Effector CD8-positive, alpha-beta T cell (primary cell): ENCODE results near the gene LTO1.
A peak's percentile ranks its signal among the peaks of the same experiment; 100 is the strongest.

Source experiments
- DNase-seq: peaks from one replicate; lab custom pipeline; 2025; lab: John Stamatoyannopoulos, UW
- total RNA-seq, 4 experiments: gene quantifications; one replicate each; lab custom pipeline; 2026; lab: John Stamatoyannopoulos, UW

LTO1 gene, protein sequence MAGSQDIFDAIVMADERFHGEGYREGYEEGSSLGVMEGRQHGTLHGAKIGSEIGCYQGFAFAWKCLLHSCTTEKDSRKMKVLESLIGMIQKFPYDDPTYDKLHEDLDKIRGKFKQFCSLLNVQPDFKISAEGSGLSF
- total RNA-seq, result 25.9 to 42.9 (median 36.2) reads per million in 4 experiments

DNA sequence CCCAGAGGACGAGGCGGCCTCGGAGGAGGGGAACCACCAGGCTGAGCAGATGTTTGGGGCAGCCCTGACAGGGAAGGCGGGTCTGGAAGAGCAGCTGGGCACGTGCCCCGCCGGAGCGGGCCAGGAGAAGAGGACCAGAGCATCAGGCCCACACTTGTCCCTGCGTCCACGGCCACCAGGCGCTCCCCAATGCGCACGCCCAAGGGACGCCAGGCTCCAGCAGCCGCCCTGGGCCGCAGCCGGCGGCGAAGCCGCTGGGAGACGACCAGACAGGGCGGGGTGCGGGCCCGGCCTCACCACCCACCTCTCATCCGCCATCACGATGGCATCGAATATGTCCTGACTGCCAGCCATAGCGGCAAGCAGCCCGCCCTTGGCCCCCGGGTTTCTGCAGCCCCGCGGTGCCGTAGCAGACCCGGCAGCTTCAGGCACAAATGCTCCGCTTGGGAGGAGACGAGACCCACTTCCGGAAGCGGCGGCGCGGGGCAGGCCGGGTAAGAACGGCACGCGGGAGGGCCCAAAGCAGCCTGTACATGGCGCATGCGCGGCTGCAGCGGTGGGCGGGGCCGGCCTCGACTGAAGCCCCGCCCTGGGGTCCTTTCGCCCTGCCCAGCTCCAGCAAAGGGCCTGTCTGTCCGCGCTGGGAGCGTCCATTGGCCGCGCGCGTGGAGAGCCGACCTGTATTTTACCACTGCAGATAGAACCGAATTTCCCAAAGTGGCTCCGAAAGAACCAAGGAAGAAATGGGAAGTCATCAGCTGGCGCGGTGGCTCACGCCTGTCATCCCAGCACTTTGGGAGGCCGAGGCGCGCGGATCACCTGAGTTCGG lies at the start of gene LTO1:
LTO1 (minus strand) TSS at position 468 of the 829 bp plus-strand sequence; CDS start at position 354, 114 bp downstream.
- DNase-seq, result peak; percentile 92

DNA sequence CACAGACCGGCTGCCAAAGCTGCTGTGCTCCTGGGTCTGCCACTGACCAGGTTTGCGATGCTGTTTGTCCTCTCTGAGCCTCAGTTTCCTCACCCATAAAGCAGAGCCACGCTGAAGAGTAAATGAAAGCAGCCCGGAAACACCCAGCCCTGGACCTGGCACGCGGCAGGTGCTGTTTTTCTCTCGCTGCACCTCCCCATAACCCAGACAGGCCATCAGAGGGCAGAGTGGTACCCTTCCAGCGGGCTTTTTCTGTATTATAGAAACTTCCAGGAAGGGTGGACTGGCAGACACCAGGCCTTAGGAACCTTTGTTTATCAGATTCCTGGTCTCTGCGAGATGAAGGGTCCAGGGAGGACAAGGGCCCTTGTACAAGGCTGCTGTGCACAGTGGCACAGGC lies 46.6 kb upstream of the LTO1 start:
- no peak for DNase-seq

DNA sequence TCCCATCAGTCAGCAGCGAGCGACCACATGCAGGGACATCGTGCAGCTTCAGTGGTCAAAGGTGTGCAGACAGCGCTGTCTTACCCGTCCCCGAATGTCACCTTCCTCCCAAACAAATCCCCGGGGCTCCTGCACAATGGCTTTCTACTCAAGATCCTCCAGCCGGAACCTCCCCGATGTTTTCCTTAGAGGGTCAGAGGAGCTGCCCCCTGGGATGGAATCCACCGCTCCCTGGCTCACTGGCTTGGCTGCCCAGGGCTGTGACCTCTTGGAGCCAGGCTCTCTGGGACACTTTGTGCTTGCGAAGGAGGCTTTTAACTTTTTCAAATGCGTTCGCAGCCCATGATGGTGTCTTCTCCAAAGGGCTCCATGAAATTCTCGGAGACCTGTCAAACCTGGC lies 46.0 kb upstream of the LTO1 start:
- DNase-seq, result no peak

DNA sequence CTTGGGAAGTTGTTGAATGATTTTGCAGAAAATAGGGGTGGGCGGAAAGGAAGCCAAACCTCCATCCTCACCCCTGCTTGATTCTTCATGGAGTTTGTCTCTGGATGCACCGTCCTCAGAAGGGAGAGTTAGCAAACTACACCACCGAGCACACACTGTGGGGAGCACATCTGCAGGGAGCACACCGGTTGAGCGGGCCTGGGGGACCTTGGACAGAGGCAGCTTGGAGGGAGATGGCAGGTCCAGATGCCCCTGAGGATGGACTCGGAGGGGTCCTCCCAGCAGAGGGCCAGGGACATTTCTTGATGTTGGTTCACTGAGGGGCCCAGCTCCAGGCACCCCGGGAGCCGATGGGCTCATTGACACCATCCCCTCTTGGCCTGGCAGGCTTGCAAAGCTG lies 43.8 kb upstream of the LTO1 start:
- no peak for DNase-seq

DNA sequence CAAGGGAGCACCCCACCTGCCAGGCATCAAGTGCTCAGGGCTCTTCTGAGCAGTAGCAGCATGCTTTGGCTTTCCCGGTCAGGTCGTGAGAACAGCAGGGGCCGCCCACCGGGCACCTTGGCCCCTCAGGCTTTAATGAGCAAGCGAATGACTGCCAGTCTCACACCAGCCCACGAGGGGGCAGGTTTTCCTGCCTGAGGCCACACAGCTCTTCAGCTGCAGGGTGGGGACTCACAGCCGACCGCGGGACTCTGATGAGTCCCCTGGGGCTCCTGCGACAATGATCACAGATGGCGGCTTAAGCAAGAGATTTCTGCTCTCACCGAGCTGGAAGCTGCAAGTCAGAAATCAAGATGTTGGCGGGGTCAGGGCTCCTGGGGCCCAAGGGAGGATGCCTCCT lies 43.0 kb upstream of the LTO1 start:
- DNase-seq, result no peak

DNA sequence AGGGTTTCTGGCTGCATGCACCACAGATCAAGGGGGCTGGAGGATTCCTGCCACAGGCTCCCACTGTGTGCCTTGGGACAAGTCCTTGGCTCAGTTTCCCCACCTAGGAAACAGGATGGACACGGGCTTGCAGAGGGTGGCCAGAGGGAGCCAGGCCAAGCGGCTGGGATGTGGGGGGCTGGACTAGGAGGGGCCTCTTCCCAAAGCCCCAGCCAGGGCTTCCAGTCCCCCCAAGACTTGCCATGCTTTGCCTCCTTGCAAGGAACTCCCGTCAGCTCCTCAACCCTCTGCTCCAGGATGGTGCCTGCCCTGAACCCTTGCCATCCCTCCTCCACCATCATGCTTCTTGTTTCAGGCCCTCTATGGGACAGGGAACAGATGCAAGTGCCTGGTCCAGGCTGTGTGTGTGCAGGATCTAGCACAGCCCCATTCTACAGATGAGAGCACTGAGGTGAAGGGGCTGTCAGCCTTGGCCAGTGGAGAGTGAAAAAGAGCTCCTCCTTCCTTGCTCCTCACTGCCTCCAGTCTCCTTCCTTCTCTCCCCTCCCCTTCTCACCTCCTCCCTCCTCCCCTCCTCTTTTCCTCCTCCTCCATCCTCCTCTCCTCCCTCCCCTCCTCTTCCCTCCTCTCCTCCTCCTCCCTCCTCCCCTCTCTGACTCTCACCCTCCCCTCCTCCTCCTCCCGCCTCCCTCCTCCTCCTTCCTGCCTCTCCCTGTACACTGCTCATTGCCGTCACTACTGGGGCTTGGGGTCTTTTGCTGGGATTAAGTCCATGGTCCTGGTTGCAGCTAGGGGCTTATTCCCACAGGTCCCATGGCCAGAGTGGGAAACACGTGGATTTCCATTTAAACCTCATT lies 42.0 kb upstream of the LTO1 start:
- DNase-seq, result no peak

DNA sequence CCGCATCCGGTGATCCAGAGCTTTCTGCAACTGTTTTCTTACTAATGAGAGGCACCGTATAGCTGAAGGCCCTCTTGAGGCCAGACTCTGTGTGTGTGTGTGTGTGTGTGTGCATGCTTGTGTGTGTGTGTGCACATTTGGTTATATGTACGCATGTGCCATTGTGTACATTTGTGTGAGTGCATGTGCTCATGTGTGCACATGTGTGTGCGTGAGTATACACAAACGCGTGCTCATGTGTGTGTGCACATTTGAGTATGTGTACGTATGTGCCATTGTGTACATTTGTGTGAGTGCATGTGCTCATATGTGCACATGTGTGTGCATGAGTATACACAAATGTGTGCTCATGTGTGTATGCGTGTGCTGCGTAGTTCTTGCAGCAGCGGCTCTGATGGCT lies 40.9 kb upstream of the LTO1 start:
- DNase-seq, result no peak

DNA sequence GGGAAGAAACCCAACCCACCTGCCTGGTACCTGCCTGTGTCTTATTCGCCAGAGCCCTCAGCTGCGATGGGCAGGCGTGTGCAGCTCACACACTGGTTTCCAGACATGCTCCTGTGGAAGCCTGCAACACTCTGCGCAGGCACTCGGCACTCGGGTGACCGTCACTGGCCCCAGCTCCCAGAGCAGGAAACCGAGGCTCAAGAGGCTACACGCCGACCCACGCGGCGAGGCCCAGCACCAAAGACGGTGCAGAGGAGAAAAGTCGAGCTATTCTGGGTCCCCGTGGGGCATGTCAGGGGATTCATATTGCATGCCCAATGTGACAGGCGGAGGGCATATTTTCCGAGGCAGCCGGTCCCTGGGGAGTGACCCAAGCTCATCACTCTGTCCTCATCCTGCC lies 40.3 kb upstream of the LTO1 start:
- no peak for DNase-seq

DNA sequence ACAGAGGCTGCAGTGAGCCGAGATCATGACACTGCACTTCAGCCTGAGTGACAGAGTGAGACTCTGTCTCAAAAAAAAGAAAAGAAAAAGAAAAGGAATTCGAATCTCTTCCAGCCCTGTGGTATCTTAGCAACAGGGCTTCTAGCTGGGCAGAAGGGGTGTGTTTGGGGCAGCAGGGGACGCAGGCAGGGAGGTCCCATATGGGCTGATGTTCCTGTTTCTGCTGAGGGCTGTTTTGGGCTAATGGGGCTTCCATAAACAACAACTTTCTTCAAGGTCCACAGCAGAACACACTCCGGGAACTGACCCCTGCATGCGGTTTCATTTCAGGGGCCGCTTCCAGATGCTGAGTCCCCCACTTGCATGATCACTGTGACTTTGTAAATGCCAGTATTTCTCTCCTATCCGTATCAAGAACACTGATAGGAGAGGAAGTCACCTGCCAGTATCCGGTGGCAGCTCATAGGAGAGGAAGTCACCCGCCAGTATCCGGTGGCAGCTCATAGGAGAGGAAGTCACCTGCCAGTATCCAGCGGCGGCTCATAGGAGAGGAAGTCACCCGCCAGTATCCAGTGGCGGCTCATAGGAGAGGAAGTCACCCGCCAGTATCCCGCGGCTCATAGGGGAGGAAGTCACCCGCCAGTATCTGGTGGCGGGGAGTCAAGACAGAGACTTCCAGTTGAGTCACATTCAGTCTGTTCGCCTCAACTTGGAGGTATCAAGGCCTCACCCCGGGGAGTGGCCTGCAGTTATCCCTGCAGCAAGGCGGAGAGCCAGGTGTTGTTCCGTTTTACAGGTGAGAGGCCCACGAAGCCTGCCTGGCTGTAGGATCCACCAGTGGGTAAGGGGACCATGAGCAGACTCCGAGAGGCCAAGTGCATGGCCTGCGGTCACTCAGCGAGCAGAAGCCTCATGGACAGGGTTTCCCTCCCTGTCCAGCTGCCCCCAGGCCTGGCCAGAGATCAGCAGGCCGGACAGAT lies 37.0 kb upstream of the LTO1 start:
- DNase-seq, result no peak

DNA sequence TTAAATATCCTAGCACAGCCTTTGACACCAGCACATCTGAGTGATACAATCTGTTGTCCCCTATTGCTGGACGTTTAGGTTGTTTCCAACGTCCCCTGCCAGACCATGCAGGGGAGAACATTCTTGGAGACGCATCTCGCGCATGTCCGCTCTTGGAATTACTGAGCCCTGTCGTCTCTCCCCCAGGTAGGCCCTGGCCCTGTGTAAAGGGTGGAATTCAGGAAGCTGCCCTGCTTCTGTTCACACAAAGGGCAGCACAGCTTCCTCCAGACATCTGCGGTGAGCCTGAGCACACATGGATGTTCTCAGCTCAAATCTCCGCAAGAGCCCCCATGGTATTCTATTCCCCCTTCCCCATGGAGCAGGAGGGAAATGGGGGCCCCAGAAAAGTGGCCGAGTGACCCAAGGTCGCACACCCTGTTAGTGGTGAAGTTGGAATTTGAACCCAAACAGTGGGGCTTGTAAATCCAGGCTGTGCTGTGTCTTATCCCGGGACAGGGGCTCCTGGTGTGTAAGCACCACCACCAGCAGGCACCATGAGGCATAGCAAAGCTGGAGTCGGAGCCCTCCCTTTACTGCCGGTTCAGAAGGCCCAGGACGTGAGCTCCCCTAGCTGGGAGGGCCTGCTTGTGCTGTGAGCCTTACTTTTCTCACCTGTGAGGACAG lies 33.7 kb upstream of the LTO1 start:
- DNase-seq, result no peak

DNA sequence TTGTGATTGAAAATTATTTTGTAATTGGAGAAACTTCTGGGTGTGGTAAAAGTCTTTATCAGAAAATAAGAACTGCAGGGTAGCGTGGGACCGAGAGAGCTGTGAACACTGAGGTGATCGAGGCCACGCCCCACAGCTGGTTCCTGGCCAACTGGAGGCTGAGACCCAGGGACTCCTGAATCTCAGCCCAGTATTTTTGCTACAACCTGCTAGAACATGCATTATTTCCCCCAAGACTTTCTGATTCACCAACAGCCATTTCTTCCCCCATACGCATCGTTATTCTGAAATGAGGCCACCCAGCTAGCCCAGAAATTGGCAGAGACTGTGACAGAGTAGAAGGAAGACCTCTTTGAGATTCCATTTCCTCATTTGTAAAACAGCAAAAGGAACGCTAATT lies 32.0 kb upstream of the LTO1 start:
- DNase-seq, result no peak

DNA sequence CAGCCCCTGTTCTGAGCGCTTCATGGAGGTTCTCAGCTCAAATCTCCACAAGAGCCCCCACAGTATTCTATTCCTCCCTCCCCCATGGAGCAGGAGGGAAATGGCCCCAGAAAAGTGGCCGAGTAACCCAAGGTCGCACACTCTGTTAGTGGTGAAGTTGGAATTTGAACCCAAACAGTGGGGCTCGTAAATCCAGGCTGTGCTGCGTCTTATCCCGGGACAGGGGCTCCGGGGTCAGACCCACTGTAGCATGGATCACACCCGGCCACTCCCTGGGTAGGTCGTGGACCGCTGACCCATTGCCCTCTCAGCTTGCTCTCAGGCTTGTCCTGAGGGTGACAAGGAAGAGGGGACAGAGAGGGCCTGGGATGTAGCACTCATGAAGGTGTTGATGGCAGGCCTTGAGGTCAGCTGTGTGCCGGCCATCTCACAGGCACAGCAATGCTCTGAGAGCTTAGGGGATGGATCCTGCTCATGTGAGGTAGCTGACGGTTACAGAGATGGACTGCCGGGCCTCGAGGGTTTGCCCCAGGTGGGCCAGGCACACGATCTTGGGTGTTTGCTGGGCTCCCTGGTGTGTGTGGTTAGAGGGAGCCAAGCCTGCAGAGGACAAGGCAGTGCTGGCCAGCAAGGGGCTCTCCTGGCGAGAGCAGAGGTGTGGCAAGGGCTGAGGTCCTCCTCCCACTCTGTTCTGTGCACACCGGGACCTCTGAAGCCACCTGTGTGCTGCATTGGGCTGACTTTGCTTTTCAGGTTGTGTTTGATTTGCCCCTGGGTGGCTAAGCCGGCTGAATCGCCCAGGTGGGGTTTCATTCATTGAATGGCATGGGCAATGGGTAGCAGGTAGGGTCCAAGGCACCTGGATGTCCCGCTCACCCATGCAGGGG lies 31.0 kb upstream of the LTO1 start:
- no peak for DNase-seq

DNA sequence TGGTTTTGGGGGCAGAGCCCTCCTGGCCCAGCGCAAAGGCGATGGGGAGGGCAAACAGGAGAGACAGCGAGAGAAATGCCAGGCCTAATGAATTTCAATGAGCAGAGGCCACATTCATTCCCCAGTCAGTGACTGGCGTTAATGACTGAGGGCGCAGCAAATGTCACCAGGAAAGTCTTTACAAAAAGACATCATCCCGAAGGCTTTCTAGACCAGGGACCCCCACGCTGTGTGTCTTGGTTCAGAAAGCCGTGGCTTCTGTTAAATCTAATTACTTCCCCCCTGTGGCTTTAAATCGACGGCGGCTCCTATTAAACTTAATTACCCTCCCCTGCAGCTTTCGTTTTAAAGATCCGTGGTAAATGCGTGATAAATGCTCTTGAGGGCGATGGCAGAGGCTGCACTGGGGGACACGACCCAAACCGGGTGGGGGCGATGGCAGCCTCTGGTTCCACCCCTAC lies 30.2 kb upstream of the LTO1 start:
- DNase-seq, result no peak

DNA sequence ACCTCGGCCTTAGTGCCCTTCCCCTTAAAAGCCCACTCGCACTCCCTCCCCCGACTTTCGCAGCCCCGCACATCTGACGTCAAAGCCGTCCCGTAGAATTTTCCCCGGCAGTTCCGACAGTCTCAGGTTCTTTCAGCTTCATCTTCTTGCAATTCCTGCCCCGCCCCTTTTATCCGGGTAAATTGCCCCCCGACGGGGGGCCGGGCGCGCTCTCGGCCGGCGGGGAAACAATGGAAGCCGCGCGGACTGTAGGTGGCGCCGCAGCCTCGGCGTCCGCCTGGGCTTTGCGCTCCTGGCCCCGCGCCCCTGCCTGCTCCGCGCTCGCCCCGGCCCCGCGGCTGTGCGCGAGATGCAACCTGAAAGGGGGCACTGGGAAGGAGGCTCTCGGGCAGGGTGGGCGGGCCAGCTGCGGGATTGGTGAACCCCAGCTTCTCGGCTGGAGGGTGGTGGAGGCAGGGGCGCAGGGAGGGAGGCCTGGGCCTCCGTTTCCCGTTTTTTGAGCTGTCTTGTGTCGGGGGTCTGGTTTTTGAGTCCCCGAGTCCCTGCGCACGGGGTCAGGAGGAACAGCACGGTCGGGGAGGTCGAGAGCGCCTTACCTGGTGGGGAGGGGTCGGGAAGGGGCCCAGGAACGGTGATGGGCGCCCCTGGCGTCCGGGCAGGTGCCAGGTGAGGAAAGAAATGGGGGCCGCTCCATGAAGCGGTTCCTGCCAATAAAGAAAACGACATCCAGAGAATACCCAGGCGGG lies 29.5 kb upstream of the LTO1 start:
- DNase-seq, result no peak

DNA sequence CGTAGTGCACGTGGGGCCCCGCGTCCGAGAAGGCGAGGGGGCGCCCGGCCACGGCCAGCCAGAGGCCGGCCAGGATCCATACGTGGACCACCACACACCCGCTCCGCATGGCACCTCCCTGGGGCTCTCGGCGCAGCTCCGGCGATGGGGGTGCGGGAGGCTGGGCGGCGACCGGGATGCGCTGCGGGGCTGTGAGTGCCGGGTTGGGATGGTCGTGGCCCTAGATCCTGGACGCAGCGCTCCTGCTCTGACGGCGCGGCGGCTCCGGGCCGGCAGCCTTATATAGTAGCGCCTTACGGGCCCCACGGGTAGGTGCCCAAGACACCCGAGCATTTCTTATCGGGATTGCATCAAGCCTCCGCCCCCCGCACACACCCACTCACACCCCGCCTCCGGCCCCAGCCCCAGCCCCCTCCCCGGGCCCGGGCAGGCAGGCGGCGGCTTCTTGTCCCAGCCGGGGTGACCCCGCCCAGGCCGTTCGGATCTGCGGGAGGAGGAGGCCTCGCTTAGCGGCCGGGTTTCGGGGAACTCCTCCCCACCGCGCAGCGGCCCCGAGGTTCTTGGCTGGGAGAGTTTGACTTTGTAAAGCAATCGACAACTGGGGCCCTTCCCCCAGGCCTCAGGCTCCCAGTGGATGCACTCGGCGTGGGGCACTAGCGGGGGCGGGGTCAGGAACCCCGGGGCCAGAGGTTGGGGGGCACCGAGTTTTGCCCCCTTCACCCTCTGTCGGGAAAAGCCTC lies 28.8 kb upstream of the LTO1 start, which contains the start of gene FGF19:
FGF19 (minus strand) TSS at position 255 of the 740 bp plus-strand sequence; CDS start at position 109, 146 bp downstream.
- no peak for DNase-seq

DNA sequence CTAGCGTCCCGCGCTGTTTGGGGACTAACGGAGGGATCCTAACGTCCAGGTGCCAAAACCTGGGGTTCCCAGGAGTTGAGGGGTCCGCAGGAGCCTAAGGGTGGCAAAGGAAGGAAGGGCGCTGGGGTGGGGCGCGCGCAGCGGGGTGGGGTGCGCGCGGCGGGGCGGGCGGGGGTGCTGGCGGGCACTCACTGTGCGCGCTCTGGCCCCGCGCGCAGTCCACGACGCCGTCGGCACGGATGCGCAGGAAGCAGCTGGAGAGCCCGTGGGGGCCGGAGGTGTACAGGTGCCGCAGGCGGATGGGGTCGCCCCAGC lies 28.3 kb upstream of the LTO1 start:
- DNase-seq, result no peak

DNA sequence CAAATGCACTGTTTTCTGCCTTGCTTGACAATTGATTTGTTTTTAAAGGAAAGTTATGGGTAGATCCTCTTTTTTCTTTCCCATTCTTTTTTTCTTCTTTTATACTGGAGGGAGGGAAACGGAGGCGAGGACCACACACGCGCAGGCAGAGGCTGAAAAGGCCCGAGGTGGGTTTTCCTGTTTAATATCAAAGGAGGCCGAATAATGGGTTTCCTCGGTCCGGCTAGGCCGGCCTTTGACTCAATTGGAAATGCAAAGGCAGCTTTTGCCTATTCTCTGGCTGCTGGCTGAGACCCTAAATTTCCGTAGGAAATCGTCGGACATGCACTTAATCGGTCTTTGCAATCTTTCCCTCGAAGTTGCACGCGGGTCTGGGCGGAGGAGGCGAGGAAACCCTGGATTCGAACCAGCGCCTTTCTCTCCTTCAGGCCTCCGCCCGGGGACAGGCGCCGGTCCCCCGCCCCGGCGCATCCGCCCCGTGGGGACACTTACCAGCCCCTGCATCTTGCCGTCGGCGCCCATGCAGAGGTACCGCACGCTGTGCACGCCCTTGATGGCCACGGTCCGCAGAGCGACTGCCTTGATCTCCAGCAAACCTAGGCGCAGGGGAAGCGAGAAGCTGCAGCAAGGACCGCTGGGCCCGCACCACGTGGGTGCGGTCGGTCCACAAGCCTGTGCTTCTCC lies 27.8 kb upstream of the LTO1 start:
- no peak for DNase-seq

DNA sequence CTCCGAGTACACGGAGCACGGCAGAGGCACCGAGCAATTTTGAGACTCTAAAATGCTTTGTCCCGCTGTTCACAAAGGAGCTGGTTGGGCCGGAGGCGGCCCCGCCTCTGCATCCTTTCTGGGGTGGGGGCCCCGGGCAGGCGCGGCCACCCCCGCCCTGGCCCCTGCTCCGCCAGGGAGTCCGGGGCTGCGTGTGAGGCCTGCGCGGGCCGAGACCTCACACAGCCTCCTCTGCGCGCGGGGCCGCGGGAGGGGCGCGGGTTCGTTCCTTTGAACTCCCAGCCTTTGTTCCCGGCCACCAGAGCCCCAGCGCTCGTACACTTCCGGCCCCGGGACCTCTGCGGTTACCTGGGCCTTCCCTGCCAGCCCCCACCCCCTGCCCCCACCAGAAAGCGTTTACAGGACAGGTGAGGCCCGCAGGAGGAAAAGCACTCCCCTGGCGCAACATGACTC lies 27.1 kb upstream of the LTO1 start:
- DNase-seq, result no peak
